Measurements from ENCODE around the gene DCAF6. TPM values are rescaled to one million over a fixed set of nuclear protein-coding genes. Genes with fewer than 3 reads are reported as not detected.

Gene DCAF6
- total RNA-seq, 1 donor from 2014 or later, result 80.5 TPM

DNA sequence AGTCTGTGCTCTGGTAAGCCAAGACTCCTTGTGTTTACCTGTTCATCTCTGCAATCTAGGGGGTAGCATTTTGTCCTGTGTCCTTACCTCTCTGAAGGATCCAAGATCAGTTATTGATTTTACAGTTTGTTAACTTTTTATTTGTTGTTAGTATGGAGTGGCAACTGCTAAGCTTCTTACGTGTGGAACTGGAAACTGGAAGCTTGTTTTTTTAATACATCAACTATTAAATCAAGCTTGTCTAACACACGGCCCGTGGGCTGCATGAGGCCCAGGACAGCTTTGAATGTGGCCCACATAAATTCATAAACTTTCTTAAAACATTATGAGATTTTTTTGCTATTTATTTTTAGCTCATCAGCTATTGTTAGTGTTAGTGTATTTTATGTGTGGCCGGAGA, 29.6 kb downstream of the DCAF6 start:
- no peak for TF ChIP-seq POLR2A (IDR thresholded peaks at IDR 0.05)
- TF ChIP-seq POLR2AphosphoS5 (IDR thresholded peaks at IDR 0.05; ENCODE audit: insufficient read depth in 1 of 2, low read depth in 1 of 2), result no peak
- TF ChIP-seq, protein P1, sequence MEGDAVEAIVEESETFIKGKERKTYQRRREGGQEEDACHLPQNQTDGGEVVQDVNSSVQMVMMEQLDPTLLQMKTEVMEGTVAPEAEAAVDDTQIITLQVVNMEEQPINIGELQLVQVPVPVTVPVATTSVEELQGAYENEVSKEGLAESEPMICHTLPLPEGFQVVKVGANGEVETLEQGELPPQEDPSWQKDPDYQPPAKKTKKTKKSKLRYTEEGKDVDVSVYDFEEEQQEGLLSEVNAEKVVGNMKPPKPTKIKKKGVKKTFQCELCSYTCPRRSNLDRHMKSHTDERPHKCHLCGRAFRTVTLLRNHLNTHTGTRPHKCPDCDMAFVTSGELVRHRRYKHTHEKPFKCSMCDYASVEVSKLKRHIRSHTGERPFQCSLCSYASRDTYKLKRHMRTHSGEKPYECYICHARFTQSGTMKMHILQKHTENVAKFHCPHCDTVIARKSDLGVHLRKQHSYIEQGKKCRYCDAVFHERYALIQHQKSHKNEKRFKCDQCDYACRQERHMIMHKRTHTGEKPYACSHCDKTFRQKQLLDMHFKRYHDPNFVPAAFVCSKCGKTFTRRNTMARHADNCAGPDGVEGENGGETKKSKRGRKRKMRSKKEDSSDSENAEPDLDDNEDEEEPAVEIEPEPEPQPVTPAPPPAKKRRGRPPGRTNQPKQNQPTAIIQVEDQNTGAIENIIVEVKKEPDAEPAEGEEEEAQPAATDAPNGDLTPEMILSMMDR (IDR thresholded peaks at IDR 0.05), result no peak
- Histone ChIP-seq H3K9me3 (no peaks in the 10 kb centered on the region), H3K27ac (no peak overlapping the region), H3K4me3 (no peak overlapping the region), H3K36me3 (no peaks in the 10 kb centered on the region), H3K27me3 (no peaks in the 10 kb centered on the region), H3K4me1 (no peaks in the 10 kb centered on the region)
- no peak for DNase-seq (ENCODE audit: extremely low spot score in 2 of 2)
- intact Hi-C loops (cut with DNase I), result no loop called here

DNA sequence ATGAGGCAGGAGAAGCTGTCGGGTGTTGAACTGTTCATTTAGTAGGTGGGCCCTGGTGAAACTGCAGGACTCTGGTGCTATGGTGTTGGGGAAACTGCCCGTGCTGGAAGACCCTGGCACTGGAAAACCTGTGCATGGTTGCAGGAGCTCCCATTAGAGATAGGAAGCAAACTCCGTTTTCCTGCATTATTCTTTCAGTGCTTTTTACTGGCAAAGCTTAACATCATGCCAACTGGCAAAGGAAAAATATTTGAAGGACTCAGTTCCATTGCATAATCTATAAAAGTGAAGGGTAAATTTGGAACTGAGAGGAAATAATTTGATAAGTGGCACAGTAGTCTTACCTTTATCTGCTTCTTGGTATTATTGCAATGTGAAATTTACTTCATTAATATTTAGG, 32.1 kb downstream of the DCAF6 start:
- Histone ChIP-seq H3K4me3 (no peak overlapping the region), H3K4me1 (no peaks in the 10 kb centered on the region), H3K27me3 (no peaks in the 10 kb centered on the region), H3K36me3 (no peaks in the 10 kb centered on the region), H3K9me3 (no peaks in the 10 kb centered on the region), H3K27ac (no peak overlapping the region)
- no peak for DNase-seq (ENCODE audit: extremely low spot score in 2 of 2)
- intact Hi-C loops (cut with DNase I), result no loop called here
- TF ChIP-seq POLR2A (IDR thresholded peaks at IDR 0.05) (no peak), POLR2AphosphoS5 (IDR thresholded peaks at IDR 0.05; ENCODE audit: insufficient read depth in 1 of 2, low read depth in 1 of 2) (no peak)
- TF ChIP-seq, protein P1 (IDR thresholded peaks at IDR 0.05), result no peak

DNA sequence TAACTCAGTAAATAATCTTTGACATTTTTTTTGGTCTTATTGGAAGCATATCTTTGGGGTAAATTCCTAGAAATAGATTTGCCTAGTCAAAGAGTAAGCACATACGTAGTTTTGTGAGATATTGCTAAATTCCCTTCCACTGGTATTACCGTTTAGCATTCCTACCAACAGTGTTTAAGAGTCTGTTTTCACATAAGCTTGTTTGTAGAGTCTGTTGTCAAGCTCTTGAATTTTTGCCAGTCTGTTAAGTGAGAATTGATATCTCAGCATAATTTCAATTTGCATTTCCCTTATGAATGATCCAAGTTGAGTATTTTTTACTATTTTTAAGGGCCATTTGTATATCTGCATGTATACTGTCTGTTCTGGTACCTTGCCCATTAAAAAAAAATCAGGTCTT, 37.3 kb downstream of the DCAF6 start:
- H3K9me3 ChIP-seq, result no peaks in the 10 kb centered on the region
- no peak for DNase-seq (ENCODE audit: extremely low spot score in 2 of 2)
- no peaks in the 10 kb centered on the region for H3K27me3 ChIP-seq
- TF ChIP-seq POLR2A (IDR thresholded peaks at IDR 0.05) (no peak), POLR2AphosphoS5 (IDR thresholded peaks at IDR 0.05; ENCODE audit: insufficient read depth in 1 of 2, low read depth in 1 of 2) (no peak)
- TF ChIP-seq, protein P1 (IDR thresholded peaks at IDR 0.05), result no peak
- intact Hi-C loops (cut with DNase I), result no loop called here
- H3K4me1 ChIP-seq, result no peaks in the 10 kb centered on the region
- H3K27ac ChIP-seq, result no peak overlapping the region
- no peak overlapping the region for H3K4me3 ChIP-seq
- peaks cover 3 to 15% of the 10 kb centered on the region in 2 donors for H3K36me3 ChIP-seq

DNA sequence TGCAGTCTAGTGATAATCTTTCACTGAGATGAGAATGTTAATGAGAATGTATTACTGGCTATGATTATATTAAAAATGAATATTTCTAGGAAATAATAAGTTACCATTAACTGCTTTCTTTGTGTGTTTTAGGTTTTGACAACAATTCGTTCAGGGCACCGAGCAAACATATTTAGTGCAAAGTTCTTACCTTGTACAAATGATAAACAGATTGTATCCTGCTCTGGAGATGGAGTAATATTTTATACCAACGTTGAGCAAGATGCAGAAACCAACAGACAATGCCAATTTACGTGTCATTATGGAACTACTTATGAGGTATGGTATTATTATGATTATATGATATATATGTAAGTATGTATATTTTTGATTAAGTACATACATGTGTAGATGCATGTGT, 38.2 kb downstream of the DCAF6 start:
- no peaks in the 10 kb centered on the region for H3K27me3 ChIP-seq
- H3K36me3 ChIP-seq, result peaks cover 3 to 15% of the 10 kb centered on the region in 2 donors
- no peaks in the 10 kb centered on the region for H3K4me1 ChIP-seq
- H3K9me3 ChIP-seq, result no peaks in the 10 kb centered on the region
- no peak for DNase-seq (ENCODE audit: extremely low spot score in 2 of 2)
- no peak overlapping the region for H3K4me3 ChIP-seq
- no peak for TF ChIP-seq POLR2AphosphoS5 (IDR thresholded peaks at IDR 0.05; ENCODE audit: insufficient read depth in 1 of 2, low read depth in 1 of 2)
- no peak for TF ChIP-seq POLR2A (IDR thresholded peaks at IDR 0.05)
- TF ChIP-seq, protein P1 (IDR thresholded peaks at IDR 0.05), result no peak
- intact Hi-C loops (cut with DNase I), result no loop called here
- H3K27ac ChIP-seq, result no peak overlapping the region

DNA sequence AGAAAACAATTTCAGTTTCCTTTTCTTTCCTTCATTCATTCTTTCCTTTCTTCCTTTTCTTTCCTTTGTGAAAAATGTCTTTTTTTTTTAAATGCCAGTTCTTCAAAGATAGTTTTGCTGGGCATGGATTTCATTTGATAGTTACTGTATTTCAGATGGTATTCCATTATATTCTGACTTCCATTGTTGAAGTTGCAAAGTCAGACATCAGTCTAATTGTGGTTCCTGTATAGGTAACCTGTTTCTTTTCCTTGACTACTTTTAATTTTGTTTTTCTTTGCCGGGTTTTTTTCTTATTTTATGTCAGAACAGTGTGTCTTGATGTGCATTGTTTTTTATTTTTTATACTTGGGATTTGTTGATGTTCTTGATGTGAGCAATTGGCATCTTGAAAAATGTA, 40.8 kb downstream of the DCAF6 start:
- DNase-seq (ENCODE audit: extremely low spot score in 2 of 2), result no peak
- TF ChIP-seq, protein P1 (IDR thresholded peaks at IDR 0.05), result no peak
- TF ChIP-seq POLR2AphosphoS5 (IDR thresholded peaks at IDR 0.05; ENCODE audit: insufficient read depth in 1 of 2, low read depth in 1 of 2) (no peak), POLR2A (IDR thresholded peaks at IDR 0.05) (no peak)
- H3K4me1 ChIP-seq, result no peaks in the 10 kb centered on the region
- intact Hi-C loops (cut with DNase I), result no loop called here
- H3K4me3 ChIP-seq, result no peak overlapping the region
- peaks cover 3 to 15% of the 10 kb centered on the region in 2 donors for H3K36me3 ChIP-seq
- H3K27me3 ChIP-seq, result no peaks in the 10 kb centered on the region
- H3K27ac ChIP-seq, result no peak overlapping the region
- H3K9me3 ChIP-seq, result no peaks in the 10 kb centered on the region

Measured in vagina (tissue), 2 donors.